ENCODE results near the gene ARPC5L.
"Not testable (repeated sequence)": the region's sequence is repeated elsewhere in the genome, so short reads cannot be mapped to it uniquely, and the experiment has no call there.

ARPC5L gene

GRCh38 chr9:124861342-124862229 lies at the start of gene ARPC5L, which contains the start of gene RPL35:
TSS of gene ARPC5L (plus strand) at chr9:124862130. CDS start at chr9:124869291, 7,161 bp downstream.
TSS of gene RPL35 (minus strand) at chr9:124861957. CDS start at chr9:124861912, 45 bp downstream.
- peak; percentile 88 for DNase-seq

DNA sequence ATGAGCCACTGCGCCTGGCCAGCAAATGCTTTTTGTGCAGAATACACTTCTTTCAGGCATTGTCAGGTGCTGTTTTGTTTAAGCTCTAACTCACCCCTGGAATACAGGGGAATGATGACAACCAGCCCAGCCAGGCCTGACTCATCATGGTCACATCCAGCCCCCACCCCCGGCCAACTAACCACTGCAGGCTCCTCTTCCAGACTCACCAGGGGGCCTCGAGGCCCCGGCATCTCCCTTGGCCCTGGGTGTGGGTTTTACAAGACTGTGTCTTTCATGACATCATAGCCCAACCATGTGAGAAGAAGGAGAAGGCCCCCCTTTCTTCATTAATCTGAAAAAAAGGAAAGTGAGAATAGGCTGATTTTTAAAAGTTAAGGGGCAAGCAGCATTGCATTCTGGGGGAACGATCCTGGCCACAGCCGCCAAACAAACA lies 49.5 kb upstream of the ARPC5L start:
- no peak for DNase-seq

DNA sequence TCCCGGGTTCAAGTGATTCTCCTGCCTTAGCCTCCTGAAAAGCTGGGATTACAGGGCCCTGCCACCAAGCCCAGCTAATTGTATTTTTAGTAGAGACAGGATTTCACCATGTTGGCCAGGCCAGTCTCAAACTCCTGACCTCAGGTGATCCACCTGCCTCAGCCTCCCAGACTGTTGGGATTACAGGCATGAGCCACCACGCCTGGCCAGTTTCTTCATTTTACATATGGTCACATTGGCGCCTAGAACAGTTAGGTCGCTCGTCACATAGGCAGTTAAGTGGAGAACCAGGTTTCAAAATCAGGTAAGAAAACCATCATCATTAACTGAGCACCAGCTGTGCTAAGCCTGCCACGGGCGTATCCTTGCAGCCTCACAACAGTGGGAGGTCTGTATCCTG lies 48.9 kb upstream of the ARPC5L start:
- no peak for DNase-seq

GRCh38 chr9:124813501-124814163 lies 48.3 kb upstream of the ARPC5L start:
- no peak for DNase-seq

- DNase-seq = no peak
Observed at GRCh38 chr9:124814164-124814535, 47.8 kb upstream of the ARPC5L start.

- DNase-seq = no peak
Observed at GRCh38 chr9:124815601-124816000, 46.3 kb upstream of the ARPC5L start.

DNA sequence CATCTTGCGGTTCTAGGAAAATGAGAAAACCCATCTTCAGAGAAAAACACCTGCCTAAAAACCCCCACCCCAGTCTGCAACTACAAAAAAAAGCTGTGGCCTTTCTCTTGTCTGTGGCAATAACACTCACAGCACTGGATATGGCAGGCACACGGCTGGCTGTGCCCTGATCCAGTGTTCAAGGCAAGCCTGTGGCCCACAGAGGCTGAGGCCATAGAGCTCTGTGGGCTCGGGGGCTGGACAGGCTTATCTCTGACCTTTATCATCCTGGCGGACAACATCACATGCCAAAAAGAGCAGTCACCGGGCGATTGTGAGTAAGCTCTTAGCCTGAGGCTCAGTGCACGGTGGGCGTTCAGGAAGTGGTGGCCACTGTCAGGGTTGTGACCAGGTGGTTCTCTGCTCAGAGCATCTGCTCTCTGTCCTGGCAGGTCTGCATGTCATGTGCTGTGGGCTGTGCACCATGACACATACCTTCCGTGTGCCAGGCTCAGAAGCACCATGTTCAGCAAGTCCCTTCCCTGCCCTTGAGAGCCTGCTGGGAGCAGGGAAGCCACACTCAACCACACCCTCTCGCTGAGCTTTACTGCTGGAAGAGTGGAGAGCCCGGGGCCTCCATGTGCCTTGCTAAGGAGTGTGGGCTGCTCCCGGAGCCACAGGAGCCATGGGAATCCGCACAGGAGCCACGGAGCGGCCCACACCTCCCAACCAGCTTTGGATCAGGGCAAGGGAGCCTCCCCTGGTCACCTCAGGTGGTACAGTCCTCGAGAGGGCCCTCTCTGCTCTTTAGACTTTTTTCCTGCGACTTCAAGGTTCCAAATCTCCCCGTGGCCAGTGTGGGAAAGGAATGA lies 43.3 kb upstream of the ARPC5L start:
- DNase-seq = peak; percentile 5

- no peak for DNase-seq
Observed at GRCh38 chr9:124820698-124821623, 41.0 kb upstream of the ARPC5L start.

GRCh38 chr9:124828489-124829333 lies 33.2 kb upstream of the ARPC5L start:
- DNase-seq = no peak

GRCh38 chr9:124829334-124829669 lies 32.6 kb upstream of the ARPC5L start:
- DNase-seq = no peak

DNA sequence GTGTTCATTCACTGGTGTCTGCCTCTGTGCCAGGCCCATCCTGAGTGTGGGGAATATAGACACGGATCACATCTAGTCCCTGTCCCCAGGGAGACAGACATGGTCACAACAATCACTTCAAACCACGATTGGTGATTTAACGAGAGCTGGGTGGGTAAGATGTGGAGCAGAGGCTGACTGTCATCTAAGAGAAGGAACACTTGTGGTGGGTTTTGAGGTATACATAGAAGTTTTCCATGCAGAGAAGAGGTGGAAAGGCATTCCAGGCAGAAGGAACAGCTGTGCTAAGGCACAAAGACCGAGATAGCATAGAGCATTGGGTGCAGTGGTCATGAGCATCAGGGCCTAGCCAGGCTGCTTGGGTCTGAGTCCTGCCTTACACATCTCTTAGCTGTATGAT lies 31.3 kb upstream of the ARPC5L start:
- no peak for DNase-seq

- no peak for DNase-seq
Observed at GRCh38 chr9:124831642-124832364, 30.1 kb upstream of the ARPC5L start.

- DNase-seq = no peak
Observed at GRCh38 chr9:124834591-124834990, 27.3 kb upstream of the ARPC5L start.

- DNase-seq = peak; percentile 57
Observed at GRCh38 chr9:124835026-124835557, 26.8 kb upstream of the ARPC5L start.

GRCh38 chr9:124838132-124838531 lies 23.8 kb upstream of the ARPC5L start:
- DNase-seq = not testable (repeated sequence)

DNA sequence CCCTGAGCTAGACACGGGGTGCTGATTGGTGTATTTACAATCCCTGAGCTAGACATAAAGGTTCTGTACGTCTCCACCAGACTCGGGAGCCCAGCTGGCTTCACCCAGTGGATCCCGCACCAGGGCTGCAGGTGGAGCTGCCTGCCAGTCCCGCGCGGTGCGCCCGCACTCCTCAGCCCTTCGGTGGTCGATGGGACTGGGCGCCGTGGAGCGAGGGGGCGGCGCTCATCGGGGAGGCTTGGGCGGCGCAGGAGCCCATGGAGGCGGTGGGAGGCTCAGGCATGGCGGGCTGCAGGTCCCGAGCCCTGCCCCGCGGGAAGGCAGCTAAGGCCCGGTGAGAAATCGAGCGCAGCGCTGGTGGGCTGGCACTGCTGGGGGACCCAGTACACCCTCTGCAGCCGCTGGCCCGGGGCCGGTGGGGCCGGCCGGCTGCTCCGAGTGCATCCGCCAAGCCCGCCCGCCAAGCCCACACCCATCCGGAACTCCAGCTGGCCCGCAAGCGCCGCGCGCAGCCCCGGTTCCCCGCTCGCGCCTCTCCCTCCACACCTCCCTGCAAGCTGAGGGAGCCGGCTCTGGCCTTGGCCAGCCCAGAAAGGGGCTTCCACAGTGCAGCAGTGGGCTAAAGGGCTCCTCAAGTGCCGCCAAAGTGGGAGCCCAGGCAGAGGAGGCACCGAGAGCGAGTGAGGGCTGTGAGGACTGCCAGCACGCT lies 23.2 kb upstream of the ARPC5L start:
- DNase-seq = not testable (repeated sequence)

DNA sequence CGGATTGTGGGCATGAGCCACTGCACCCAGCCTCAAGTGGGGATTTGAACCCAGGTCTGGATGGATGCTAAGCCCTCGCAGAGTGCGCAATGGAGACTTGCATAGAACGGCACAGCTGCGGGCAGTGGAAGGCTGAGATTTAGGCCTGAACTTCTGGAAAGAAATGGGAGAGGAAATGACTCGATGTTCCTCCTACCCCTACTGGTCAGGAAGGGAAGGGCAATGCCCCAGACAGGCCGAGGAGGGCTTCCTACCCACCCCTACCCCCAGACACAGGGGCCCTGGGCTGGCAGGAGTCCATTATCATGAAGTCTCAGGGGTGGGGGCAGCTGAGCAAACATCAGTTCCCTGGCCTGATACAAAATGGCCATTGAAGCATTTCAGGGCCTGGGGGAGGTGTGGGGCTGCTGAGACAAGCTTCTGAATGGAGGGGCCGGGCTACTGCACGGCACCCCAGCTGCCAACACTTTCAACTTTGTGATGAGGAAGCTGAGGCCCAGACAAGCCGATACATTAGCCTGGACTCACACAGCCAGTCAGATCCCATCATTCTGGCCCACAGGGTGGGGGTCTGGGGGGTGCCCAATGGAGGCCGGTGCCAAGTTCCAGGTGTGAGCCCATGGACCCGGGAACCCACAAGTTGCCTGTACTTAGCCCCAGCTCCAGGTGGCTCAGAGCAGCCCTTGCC lies 22.2 kb upstream of the ARPC5L start:
- no peak for DNase-seq

- no peak for DNase-seq
Observed at GRCh38 chr9:124840300-124840833, 21.6 kb upstream of the ARPC5L start.

All from NCI-H2029 (cell line).